PC-3 (cell line): ENCODE data around the gene ABHD8.

ENCODE experiments used
- CTCF ChIP-seq: fragments of 300-600 bp; sonication (generic); conservative IDR thresholded peaks from 2 replicates; pipeline ENCODE4 v1.5.1; 2017; ENCODE audit warnings: antibody characterized with exemption, low read depth, mild to moderate bottlenecking, low read length
- EZH2 ChIP-seq: fragments of 300-600 bp; sonication (generic); IDR thresholded peaks from one replicate; pipeline ENCODE4 v1.6.1; 2017; ENCODE audit warnings: antibody characterized with exemption, mild to moderate bottlenecking, low read length; ENCODE audit not compliant: unreplicated experiment

- TF ChIP-seq CTCF = no peak
- no peak for TF ChIP-seq EZH2
Observed at GRCh38 chr19:17293605-17294004, 9.6 kb downstream of the ABHD8 start.
